SKM-1 treated with dmso at 0.1 percent for 144 hours (cell line): ENCODE data around the gene NKX1-1.
"Not testable (repeated sequence)": the region's sequence is repeated elsewhere in the genome, so short reads cannot be mapped to it uniquely, and the experiment has no call there.

Source experiments
- DNase-seq: peaks from one replicate; lab custom pipeline; 2025; ENCODE audit not compliant: unreplicated experiment; lab: John Stamatoyannopoulos, UW

The NKX1-1 gene

GRCh38 chr4:1406394-1406980, at the start of gene NKX1-1:
Gene NKX1-1 (minus strand): TSS chr4:1406442. CDS start chr4:1406442, 0 bp downstream.
- DNase-seq, result no peak

- no peak for DNase-seq
Observed at GRCh38 chr4:1453731-1454130, 47.5 kb upstream of the NKX1-1 start.

GRCh38 chr4:1452431-1453051, 46.3 kb upstream of the NKX1-1 start:
- no peak for DNase-seq

- no peak for DNase-seq
Observed at GRCh38 chr4:1451752-1452122, 45.5 kb upstream of the NKX1-1 start.

GRCh38 chr4:1451106-1451751, 45.0 kb upstream of the NKX1-1 start:
- no peak for DNase-seq

GRCh38 chr4:1449833-1450741, 43.8 kb upstream of the NKX1-1 start:
- no peak for DNase-seq

GRCh38 chr4:1449475-1449832, 43.2 kb upstream of the NKX1-1 start:
- no peak for DNase-seq

- no peak for DNase-seq
Observed at GRCh38 chr4:1448589-1449420, 42.6 kb upstream of the NKX1-1 start.

GRCh38 chr4:1447676-1448588, 41.7 kb upstream of the NKX1-1 start:
- DNase-seq, result no peak

- no peak for DNase-seq
Observed at GRCh38 chr4:1446502-1447386, 40.5 kb upstream of the NKX1-1 start.

- DNase-seq, result no peak
Observed at GRCh38 chr4:1445716-1446445, 39.6 kb upstream of the NKX1-1 start.

- not testable (repeated sequence) for DNase-seq
Observed at GRCh38 chr4:1443688-1444172, 37.5 kb upstream of the NKX1-1 start.

GRCh38 chr4:1427010-1427409, 20.8 kb upstream of the NKX1-1 start:
- DNase-seq, result no peak

GRCh38 chr4:1421657-1422056, 15.4 kb upstream of the NKX1-1 start:
- DNase-seq, result no peak

GRCh38 chr4:1419708-1420107, 13.5 kb upstream of the NKX1-1 start:
- DNase-seq, result no peak

GRCh38 chr4:1418494-1419285, 12.4 kb upstream of the NKX1-1 start:
- no peak for DNase-seq
